Upper lobe of right lung (tissue), 1 donor: ENCODE measurements around the gene SLAMF1. TPM values are rescaled to one million over a fixed set of nuclear protein-coding genes. Genes with fewer than 3 reads are reported as not detected.

Experiments used
- ATAC-seq: fragments of 200-7000 bp; cut with Tn5 transposase; one replicate; pipeline ENCODE4 v1.9.1; 2020; ENCODE audit warnings: mild to moderate bottlenecking, moderate library complexity
- DNase-seq: peaks from one replicate; pipeline ENCODE4 v3.0.0-alpha.2; 2020
- H3K27ac ChIP-seq: fragments of 200-600 bp; one replicate; pipeline ENCODE4 v1.8.0; 2022
- H3K27me3 ChIP-seq: fragments of 200-600 bp; one replicate; pipeline ENCODE4 v1.8.0; 2022; ENCODE audit warnings: mild to moderate bottlenecking
- H3K36me3 ChIP-seq: fragments of 200-600 bp; one replicate; pipeline ENCODE4 v1.8.0; 2022
- H3K4me1 ChIP-seq: fragments of 200-600 bp; one replicate; pipeline ENCODE4 v1.8.0; 2022
- H3K4me3 ChIP-seq: fragments of 200-600 bp; one replicate; pipeline ENCODE4 v1.8.0; 2022; ENCODE audit warnings: mild to moderate bottlenecking
- H3K9me3 ChIP-seq: fragments of 200-600 bp; one replicate; pipeline ENCODE4 v1.8.0; 2022
- intact Hi-C: fragments of 100-400 bp; cut with DNase I; formaldehyde crosslinking; loops from one replicate; pipeline ENCODE4 v1.11.0; 2022
- total RNA-seq: library from RNA; stranded (reverse); fragmentation: NEBNext Ultra II Directional; extraction: Animal tissue kit (Norgen Biotek cat#: 25700); gene quantifications from one replicate; pipeline ENCODE4 v1.2.1, GENCODE V29; 2021
- TF ChIP-seq, protein P1 (sequence below): fragments of 200-600 bp; IDR thresholded peaks from one replicate; pipeline ENCODE4 v1.8.0; 2022; ENCODE audit warnings: antibody characterized with exemption
- donor health status: DM: no; HTN: yes; CAD: no; lungs with severe emphysema.

The SLAMF1 gene
- total RNA-seq, 1 donor from 2014 or later: 1.6 TPM

GRCh38 chr1:160610569-160611242 lies 36.1 kb downstream of the SLAMF1 start:
- intact Hi-C loops: no loop called here
- DNase-seq (no peak), ATAC-seq (no peak)
- Histone ChIP-seq H3K36me3 (no peaks in the 10 kb centered on the region), H3K27ac (no peak overlapping the region), H3K4me1 (no peaks in the 10 kb centered on the region), H3K9me3 (no peaks in the 10 kb centered on the region), H3K27me3 (no peaks in the 10 kb centered on the region), H3K4me3 (no peak overlapping the region)
- TF ChIP-seq, protein P1, sequence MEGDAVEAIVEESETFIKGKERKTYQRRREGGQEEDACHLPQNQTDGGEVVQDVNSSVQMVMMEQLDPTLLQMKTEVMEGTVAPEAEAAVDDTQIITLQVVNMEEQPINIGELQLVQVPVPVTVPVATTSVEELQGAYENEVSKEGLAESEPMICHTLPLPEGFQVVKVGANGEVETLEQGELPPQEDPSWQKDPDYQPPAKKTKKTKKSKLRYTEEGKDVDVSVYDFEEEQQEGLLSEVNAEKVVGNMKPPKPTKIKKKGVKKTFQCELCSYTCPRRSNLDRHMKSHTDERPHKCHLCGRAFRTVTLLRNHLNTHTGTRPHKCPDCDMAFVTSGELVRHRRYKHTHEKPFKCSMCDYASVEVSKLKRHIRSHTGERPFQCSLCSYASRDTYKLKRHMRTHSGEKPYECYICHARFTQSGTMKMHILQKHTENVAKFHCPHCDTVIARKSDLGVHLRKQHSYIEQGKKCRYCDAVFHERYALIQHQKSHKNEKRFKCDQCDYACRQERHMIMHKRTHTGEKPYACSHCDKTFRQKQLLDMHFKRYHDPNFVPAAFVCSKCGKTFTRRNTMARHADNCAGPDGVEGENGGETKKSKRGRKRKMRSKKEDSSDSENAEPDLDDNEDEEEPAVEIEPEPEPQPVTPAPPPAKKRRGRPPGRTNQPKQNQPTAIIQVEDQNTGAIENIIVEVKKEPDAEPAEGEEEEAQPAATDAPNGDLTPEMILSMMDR: no peak

- TF ChIP-seq, protein P1: no peak
- intact Hi-C loops: loop anchor here (5.0 kb wide), 1 partner anchor 182 kb away; no protein-coding TSS in a partner anchor
- ATAC-seq: no peak
Observed at GRCh38 chr1:160608941-160609340, 37.9 kb downstream of the SLAMF1 start.

GRCh38 chr1:160608514-160608913 lies 38.3 kb downstream of the SLAMF1 start:
- DNase-seq (no peak), ATAC-seq (no peak)
- Histone ChIP-seq H3K4me3 (no peak overlapping the region), H3K9me3 (no peaks in the 10 kb centered on the region), H3K4me1 (no peaks in the 10 kb centered on the region), H3K36me3 (no peaks in the 10 kb centered on the region), H3K27ac (no peak overlapping the region), H3K27me3 (no peaks in the 10 kb centered on the region)
- intact Hi-C loops: loop anchor here (5.0 kb wide), 1 partner anchor 181 kb away; no protein-coding TSS in a partner anchor
- TF ChIP-seq, protein P1: no peak

More at GRCh38 chr1:160608941-160609340, 37.9 kb downstream of the SLAMF1 start:
- no peak overlapping the region for H3K4me3 ChIP-seq
- H3K27me3 ChIP-seq: no peaks in the 10 kb centered on the region
- DNase-seq: no peak
- no peak overlapping the region for H3K27ac ChIP-seq
- no peaks in the 10 kb centered on the region for H3K36me3 ChIP-seq
- no peaks in the 10 kb centered on the region for H3K4me1 ChIP-seq
- no peaks in the 10 kb centered on the region for H3K9me3 ChIP-seq

DNA sequence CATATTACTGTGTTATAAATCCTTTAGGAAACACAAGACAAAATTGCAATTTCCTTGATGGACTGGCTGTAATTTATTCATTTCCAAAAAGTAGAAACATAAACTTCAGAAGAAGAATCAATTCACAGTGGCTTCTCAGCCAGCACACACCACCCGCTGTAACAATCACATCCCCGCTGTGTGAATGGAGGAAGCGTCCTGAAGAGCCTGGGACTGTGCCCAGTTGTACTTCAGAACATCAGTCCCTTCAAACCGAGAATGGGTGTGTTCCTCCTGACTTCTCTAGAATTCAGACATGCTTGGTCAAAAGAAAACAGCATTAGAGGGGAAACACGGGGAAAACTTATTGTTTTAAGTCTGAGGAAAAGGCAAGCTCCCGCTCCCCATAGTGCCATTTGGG lies 38.8 kb downstream of the SLAMF1 start:
- ATAC-seq (no peak), DNase-seq (no peak)
- Histone ChIP-seq H3K4me1 (no peaks in the 10 kb centered on the region), H3K4me3 (no peak overlapping the region), H3K27ac (no peak overlapping the region), H3K27me3 (no peaks in the 10 kb centered on the region), H3K36me3 (no peaks in the 10 kb centered on the region), H3K9me3 (no peaks in the 10 kb centered on the region)
- TF ChIP-seq, protein P1: no peak
- intact Hi-C loops: loop anchor here (5.0 kb wide), 1 partner anchor 181 kb away; no protein-coding TSS in a partner anchor

GRCh38 chr1:160607672-160608032 lies 39.2 kb downstream of the SLAMF1 start:
- Histone ChIP-seq H3K36me3 (no peaks in the 10 kb centered on the region), H3K27me3 (no peaks in the 10 kb centered on the region), H3K9me3 (no peaks in the 10 kb centered on the region), H3K4me3 (no peak overlapping the region), H3K27ac (no peak overlapping the region), H3K4me1 (no peaks in the 10 kb centered on the region)
- DNase-seq (no peak), ATAC-seq (no peak)
- TF ChIP-seq, protein P1: no peak
- intact Hi-C loops: loop anchor here (5.0 kb wide), 1 partner anchor 180 kb away; no protein-coding TSS in a partner anchor
